HEK293 (cell line): ENCODE data around the gene HS3ST3A1.

Experiments
- CTCF ChIA-PET: fragments of 350-600 bp; formaldehyde crosslinking; extraction: SDS; loops from one replicate; lab custom pipeline; 2021; ENCODE audit warnings: antibody characterized with exemption; lab: Yijun Ruan, JAX
- POLR2A ChIA-PET: fragments of 300-600 bp; formaldehyde crosslinking; extraction: SDS; loops from one replicate; lab custom pipeline; 2020; ENCODE audit warnings: antibody characterized with exemption, inconsistent platforms; lab: Yijun Ruan, JAX
- H3K27ac ChIP-seq: fragments of 200-500 bp; sonication (Bioruptor generic); 2 replicates; pipeline ENCODE4 v1.5.1; 2014; ENCODE audit warnings: low read depth, low read length, control low read depth, inconsistent platforms; ENCODE audit errors: extremely low read depth
- H3K36me3 ChIP-seq, 2 experiments: fragments of 200-500 bp in 1 of 2; sonication (Bioruptor generic) in 1 of 2; 1 replicate in 1 of 2; 2 replicates in 1 of 2; pipeline ENCODE4 v1.5.1; 2014 to 2017; ENCODE audit warnings: inconsistent platforms in 2 of 2, low read length in 2 of 2; ENCODE audit not compliant: control insufficient read depth in 2 of 2, insufficient read depth in 1 of 2
- H3K4me1 ChIP-seq: fragments of 200-500 bp; sonication (Bioruptor generic); 2 replicates; pipeline ENCODE4 v1.5.1; 2014; ENCODE audit warnings: mild to moderate bottlenecking, low read length, inconsistent platforms; ENCODE audit not compliant: control insufficient read depth, insufficient read depth
- H3K4me3 ChIP-seq: 2 replicates; pipeline ENCODE4 v1.5.1; 2011; ENCODE audit warnings: low read depth, mild to moderate bottlenecking, control low read depth, low read length, moderate library complexity
- H3K9me3 ChIP-seq: fragments of 200-500 bp; sonication (Bioruptor generic); 2 replicates; pipeline ENCODE4 v1.5.1; 2014; ENCODE audit warnings: low read depth, low read length, inconsistent platforms; ENCODE audit not compliant: control insufficient read depth, insufficient read depth
- BCL11B ChIP-seq: fragments of 450-650 bp; formaldehyde crosslinking; IDR thresholded peaks from 2 replicates; pipeline ENCODE4 v1.5.1; 2016; ENCODE audit warnings: low read depth, missing biosample characterization, missing genetic modification characterization
- BCL6B ChIP-seq: fragments of 450-650 bp; formaldehyde crosslinking; IDR thresholded peaks from 2 replicates; pipeline ENCODE4 v1.5.1; 2017; ENCODE audit warnings: missing biosample characterization, missing genetic modification characterization
- HIC1 ChIP-seq: fragments of 450-650 bp; formaldehyde crosslinking; IDR thresholded peaks from 2 replicates; pipeline ENCODE4 v1.5.1; 2016; ENCODE audit warnings: missing biosample characterization, missing genetic modification characterization
- KLF7 ChIP-seq: fragments of 450-650 bp; formaldehyde crosslinking; IDR thresholded peaks from 2 replicates; pipeline ENCODE4 v1.5.1; 2016; ENCODE audit warnings: missing biosample characterization, missing genetic modification characterization, borderline replicate concordance
- PRDM1 ChIP-seq: fragments of 450-650 bp; formaldehyde crosslinking; IDR thresholded peaks from 2 replicates; pipeline ENCODE4; 2016; ENCODE audit warnings: missing biosample characterization, missing genetic modification characterization
- PRDM6 ChIP-seq: fragments of 450-650 bp; formaldehyde crosslinking; IDR thresholded peaks from 2 replicates; pipeline ENCODE4 v1.5.1; 2017; ENCODE audit warnings: missing biosample characterization, missing genetic modification characterization
- ZNF16 ChIP-seq: fragments of 450-650 bp; formaldehyde crosslinking; IDR thresholded peaks from 2 replicates; pipeline ENCODE4 v1.5.1; 2016; ENCODE audit warnings: low read depth, missing biosample characterization, missing genetic modification characterization
- ZNF202 ChIP-seq: fragments of 450-650 bp; formaldehyde crosslinking; IDR thresholded peaks from 2 replicates; pipeline ENCODE4 v1.5.1; 2016; ENCODE audit warnings: missing biosample characterization, missing genetic modification characterization, borderline replicate concordance
- ZNF223 ChIP-seq: fragments of 450-650 bp; formaldehyde crosslinking; IDR thresholded peaks from 2 replicates; pipeline ENCODE4 v1.5.1; 2016; ENCODE audit warnings: missing biosample characterization, missing genetic modification characterization
- ZNF23 ChIP-seq: fragments of 450-650 bp; formaldehyde crosslinking; IDR thresholded peaks from 2 replicates; pipeline ENCODE4 v1.5.1; 2016; ENCODE audit warnings: missing biosample characterization, missing genetic modification characterization, borderline replicate concordance
- ZNF350 ChIP-seq: fragments of 450-650 bp; formaldehyde crosslinking; IDR thresholded peaks from 2 replicates; pipeline ENCODE4 v1.5.0; 2017; ENCODE audit warnings: missing biosample characterization, mild to moderate bottlenecking, missing genetic modification characterization
- ZNF404 ChIP-seq: fragments of 450-650 bp; formaldehyde crosslinking; IDR thresholded peaks from 2 replicates; pipeline ENCODE4 v1.5.1; 2017; ENCODE audit warnings: missing biosample characterization, missing genetic modification characterization
- ZNF416 ChIP-seq: fragments of 450-650 bp; formaldehyde crosslinking; IDR thresholded peaks from 2 replicates; pipeline ENCODE4 v1.5.1; 2016; ENCODE audit warnings: missing biosample characterization, missing genetic modification characterization
- ZNF558 ChIP-seq: fragments of 450-650 bp; formaldehyde crosslinking; IDR thresholded peaks from 2 replicates; pipeline ENCODE4 v1.5.1; 2016; ENCODE audit warnings: missing biosample characterization, missing genetic modification characterization
- ZNF580 ChIP-seq: fragments of 450-650 bp; formaldehyde crosslinking; IDR thresholded peaks from 2 replicates; pipeline ENCODE4 v1.5.1; 2016; ENCODE audit warnings: missing biosample characterization, missing genetic modification characterization
- ZNF629 ChIP-seq: fragments of 450-650 bp; formaldehyde crosslinking; IDR thresholded peaks from 2 replicates; pipeline ENCODE4 v1.5.1; 2017; ENCODE audit warnings: missing biosample characterization, missing genetic modification characterization
- ZNF658 ChIP-seq: fragments of 450-650 bp; formaldehyde crosslinking; IDR thresholded peaks from 2 replicates; pipeline ENCODE4; 2016; ENCODE audit warnings: missing biosample characterization, missing genetic modification characterization
- ZNF670 ChIP-seq: fragments of 450-650 bp; formaldehyde crosslinking; IDR thresholded peaks from 2 replicates; pipeline ENCODE4 v1.5.1; 2016; ENCODE audit warnings: missing biosample characterization, missing genetic modification characterization, low read depth
- ZNF692 ChIP-seq: fragments of 450-650 bp; formaldehyde crosslinking; IDR thresholded peaks from 2 replicates; pipeline ENCODE4 v1.5.1; 2016; ENCODE audit warnings: missing biosample characterization, missing genetic modification characterization
- ZNF777 ChIP-seq: fragments of 450-650 bp; formaldehyde crosslinking; IDR thresholded peaks from 2 replicates; pipeline ENCODE4 v1.5.1; 2017; ENCODE audit warnings: missing biosample characterization, missing genetic modification characterization, borderline replicate concordance
- ZNF792 ChIP-seq: fragments of 450-650 bp; formaldehyde crosslinking; IDR thresholded peaks from 2 replicates; pipeline ENCODE4 v1.5.1; 2016; ENCODE audit warnings: missing biosample characterization, missing genetic modification characterization

Gene HS3ST3A1

GRCh38 chr17:13640551-13640950 lies 38.8 kb upstream of the HS3ST3A1 start:
- no peak overlapping the region for H3K27ac ChIP-seq
- no peaks in the 10 kb centered on the region for H3K4me1 ChIP-seq
- TF ChIP-seq ZNF16 (tag by site-specific recombination) (no peak), ZNF23 (tag by site-specific recombination) (no peak), HIC1 (tag by site-specific recombination) (no peak)
- TF ChIP-seq, all 188 proteins: peak for 0
- no peaks in the 10 kb centered on the region for H3K36me3 ChIP-seq
- H3K4me3 ChIP-seq = no peak overlapping the region
- ChIA-PET POLR2A (no interaction called here), CTCF (interaction anchor here (0.5 to 0.8 kb wide), 2 partner anchors 23 to 402 kb away, joined by 3 read pairs; no protein-coding TSS in a partner anchor)
- H3K9me3 ChIP-seq = no peaks in the 10 kb centered on the region

GRCh38 chr17:13638855-13639458 lies 37.2 kb upstream of the HS3ST3A1 start:
- no peaks in the 10 kb centered on the region for H3K9me3 ChIP-seq
- POLR2A ChIA-PET = no interaction called here
- TF ChIP-seq ZNF404 (tag by site-specific recombination) = no peak
- TF ChIP-seq ZNF792 (tag by site-specific recombination) = no peak
- TF ChIP-seq ZNF223 (tag by site-specific recombination) = no peak
- no peak for TF ChIP-seq PRDM1 (tag by site-specific recombination)
- no peak for TF ChIP-seq ZNF202 (tag by site-specific recombination)
- no peak for TF ChIP-seq BCL6B (tag by site-specific recombination)
- no peak for TF ChIP-seq ZNF777
- TF ChIP-seq ZNF658 (tag by site-specific recombination) = no peak
- no peak for TF ChIP-seq ZNF416 (tag by site-specific recombination)
- TF ChIP-seq ZNF629 (tag by site-specific recombination) = no peak
- no peak for TF ChIP-seq ZNF580
- TF ChIP-seq ZNF670 = no peak
- TF ChIP-seq PRDM6 = no peak
- TF ChIP-seq ZNF692 (tag by site-specific recombination) = no peak
- no peak for TF ChIP-seq KLF7 (tag by site-specific recombination)
- no peak for TF ChIP-seq BCL11B (tag by site-specific recombination)
- no peak for TF ChIP-seq ZNF350 (tag by site-specific recombination)
- TF ChIP-seq ZNF558 (tag by site-specific recombination) = no peak
- TF ChIP-seq, all 188 proteins: peak for 0
- no peaks in the 10 kb centered on the region for H3K4me1 ChIP-seq
- no peak overlapping the region for H3K27ac ChIP-seq
- CTCF ChIA-PET = no interaction called here
- H3K36me3 ChIP-seq = no peaks in the 10 kb centered on the region
- H3K4me3 ChIP-seq = no peak overlapping the region
